Urinary bladder (tissue), 4 donors: ENCODE measurements around the gene CPA5. TPM values are rescaled to one million over a fixed set of nuclear protein-coding genes. Genes with fewer than 3 reads are reported as not detected.
"Not testable (repeated sequence)": the region's sequence is repeated elsewhere in the genome, so short reads cannot be mapped to it uniquely, and the experiment has no call there.

Source experiments
- DNase-seq: peaks from one replicate; pipeline ENCODE4 v3.0.0-alpha.2; 2015; ENCODE audit errors: extremely low spot score
- H3K27ac ChIP-seq: one replicate; pipeline ENCODE4 v1.5.1; 2013; ENCODE audit warnings: low read depth, mild to moderate bottlenecking, moderate library complexity
- H3K36me3 ChIP-seq: one replicate; pipeline ENCODE4 v1.6.1; 2013; ENCODE audit warnings: mild to moderate bottlenecking, moderate library complexity; ENCODE audit not compliant: insufficient read depth
- H3K4me1 ChIP-seq: one replicate; pipeline ENCODE4 v1.6.1; 2013; ENCODE audit warnings: mild to moderate bottlenecking, moderate library complexity; ENCODE audit not compliant: insufficient read depth
- H3K4me3 ChIP-seq: one replicate; pipeline ENCODE4 v1.5.1; 2013; ENCODE audit warnings: low read depth, low read length
- WGBS: extraction: QIAGEN DNeasy Blood & Tissue Kit; methylation state at CpG from one replicate; pipeline ENCODE4 v1.1.7; 2013; 5-methylcytosine and 5-hydroxymethylcytosine counted together
- polyA plus RNA-seq: library from polyadenylated mRNA; stranded (reverse); fragments of 200-250 nt; gene quantifications from one replicate; pipeline ENCODE4 v1.2.3, GENCODE V29; 2013
- total RNA-seq: library from RNA; depleted of rRNA; stranded (reverse); fragments of >200 nt; gene quantifications from one replicate; pipeline ENCODE4 v1.2.3, GENCODE V29; 2014
- donor health status: healthy with polysubstance abuse.
- donor health status: healthy.

Gene CPA5
- total and polyA plus RNA-seq, 2 donors: 0.16 TPM; not detected in 1

DNA sequence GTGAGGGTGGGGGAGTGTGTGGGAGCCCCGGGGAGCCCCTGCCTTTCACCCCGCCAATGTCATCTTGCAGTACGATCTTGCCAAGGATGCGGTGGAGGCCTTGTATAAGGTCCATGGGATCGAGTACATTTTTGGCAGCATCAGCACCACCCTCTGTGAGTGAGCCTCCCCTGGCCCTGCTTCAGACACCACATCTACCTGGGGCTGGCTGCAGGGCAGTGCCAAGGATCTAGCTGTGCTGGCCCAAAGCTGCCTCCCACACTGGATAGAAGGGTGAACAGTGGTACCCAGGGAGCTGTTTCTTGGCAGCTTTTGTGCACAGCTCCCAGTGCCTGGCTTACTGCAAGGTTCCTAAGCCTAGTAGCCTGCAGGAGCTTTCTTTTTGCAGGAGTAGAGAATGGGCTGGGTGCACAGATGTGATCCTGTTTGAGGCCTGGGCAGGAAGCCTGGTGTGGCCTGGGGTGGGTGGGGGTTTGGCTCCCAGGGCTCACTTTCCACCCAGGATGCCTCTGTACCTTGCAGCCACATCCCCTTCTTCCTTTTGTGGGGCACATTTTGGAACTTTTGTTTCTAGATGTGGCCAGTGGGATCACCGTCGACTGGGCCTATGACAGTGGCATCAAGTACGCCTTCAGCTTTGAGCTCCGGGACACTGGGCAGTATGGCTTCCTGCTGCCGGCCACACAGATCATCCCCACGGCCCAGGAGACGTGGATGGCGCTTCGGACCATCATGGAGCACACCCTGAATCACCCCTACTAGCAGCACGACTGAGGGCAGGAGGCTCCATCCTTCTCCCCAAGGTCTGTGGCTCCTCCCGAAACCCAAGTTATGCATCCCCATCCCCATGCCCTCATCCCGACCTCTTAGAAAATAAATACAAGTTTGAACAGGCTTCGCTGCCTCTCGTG lies 23.5 kb downstream of the CPA5 start:
- Histone ChIP-seq H3K4me1 (peaks cover 4% of the 10 kb centered on the region), H3K4me3 (no peak overlapping the region), H3K27ac (no peak overlapping the region), H3K36me3 (no peaks in the 10 kb centered on the region)
- DNase-seq: no peak
- whole genome bisulfite sequencing: 88% methylated on average over 19 of the region's 19 CpGs

DNA sequence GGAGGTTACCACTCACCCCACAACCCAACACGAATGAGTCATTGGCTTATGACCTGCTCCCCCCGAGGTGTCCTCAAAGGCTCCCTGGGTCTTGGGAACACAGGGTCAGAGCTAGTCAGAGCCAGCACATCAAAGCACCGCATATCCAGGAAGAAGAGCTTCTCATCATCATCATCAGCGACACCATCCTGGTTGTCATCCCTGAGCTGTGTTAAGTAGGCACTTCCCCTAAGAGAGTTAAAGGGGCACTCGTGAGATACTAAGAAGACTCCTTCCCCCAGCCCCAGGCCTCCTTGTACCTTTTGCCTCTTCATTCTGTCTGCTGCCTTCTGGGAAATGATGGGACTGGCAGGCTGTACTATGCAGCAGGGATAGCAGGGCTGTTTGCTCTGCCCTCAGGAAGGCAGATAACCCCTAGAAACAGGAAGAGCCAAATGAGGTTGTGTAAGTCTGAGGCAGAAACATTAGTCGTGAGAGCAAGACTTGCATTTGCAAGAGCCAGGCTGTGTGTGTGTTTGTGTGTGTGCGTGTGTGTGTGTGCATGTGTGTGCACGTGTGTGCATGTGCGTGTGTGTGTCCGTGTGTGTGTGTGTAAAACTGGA lies 24.6 kb downstream of the CPA5 start:
- H3K4me1 ChIP-seq: peaks cover 4% of the 10 kb centered on the region
- H3K4me3 ChIP-seq: no peak overlapping the region
- H3K36me3 ChIP-seq: no peaks in the 10 kb centered on the region
- H3K27ac ChIP-seq: peak overlapping the region; percentile 19
- DNase-seq: no peak
- 29% methylated on average over 10 of the region's 10 CpGs for WGBS

DNA sequence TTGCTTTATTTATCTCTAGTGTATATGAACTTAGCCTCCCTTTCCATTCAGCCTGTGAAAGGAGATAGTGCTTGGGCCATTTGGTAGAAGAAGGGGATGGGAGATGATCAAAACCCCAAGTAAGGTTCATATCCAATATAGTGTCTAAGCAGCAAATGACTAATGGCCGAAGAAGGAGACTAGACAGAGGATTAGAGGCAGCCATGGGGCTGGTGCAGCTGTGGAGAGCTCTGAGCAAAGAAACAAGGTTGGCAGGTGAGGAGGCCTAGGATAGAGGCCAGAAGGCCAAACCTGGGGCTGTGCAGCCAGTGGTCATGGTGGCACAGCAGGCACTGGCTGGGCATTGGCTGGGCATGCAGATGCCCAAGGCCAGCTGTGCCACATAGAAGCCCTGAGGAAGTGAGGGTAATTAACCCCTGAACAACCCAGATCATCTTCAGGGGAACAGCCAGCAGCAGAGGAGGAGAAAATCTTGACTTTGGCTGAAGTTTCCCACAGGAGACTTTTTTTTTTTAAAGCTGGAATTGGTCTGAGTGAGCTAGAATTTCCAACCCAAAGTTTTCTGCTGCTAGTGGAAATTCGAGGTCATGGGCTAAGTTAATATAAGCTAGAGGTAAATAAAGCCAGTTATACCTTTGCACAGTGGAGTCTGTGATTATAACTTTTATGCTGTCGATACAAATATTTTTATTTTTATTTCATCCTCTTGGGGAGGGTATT lies 25.4 kb downstream of the CPA5 start:
- no peak for DNase-seq
- no peak overlapping the region for H3K4me3 ChIP-seq
- WGBS: 59% methylated on average over 3 of the region's 3 CpGs
- no peak overlapping the region for H3K27ac ChIP-seq
- H3K4me1 ChIP-seq: peaks cover 4% of the 10 kb centered on the region
- no peaks in the 10 kb centered on the region for H3K36me3 ChIP-seq

DNA sequence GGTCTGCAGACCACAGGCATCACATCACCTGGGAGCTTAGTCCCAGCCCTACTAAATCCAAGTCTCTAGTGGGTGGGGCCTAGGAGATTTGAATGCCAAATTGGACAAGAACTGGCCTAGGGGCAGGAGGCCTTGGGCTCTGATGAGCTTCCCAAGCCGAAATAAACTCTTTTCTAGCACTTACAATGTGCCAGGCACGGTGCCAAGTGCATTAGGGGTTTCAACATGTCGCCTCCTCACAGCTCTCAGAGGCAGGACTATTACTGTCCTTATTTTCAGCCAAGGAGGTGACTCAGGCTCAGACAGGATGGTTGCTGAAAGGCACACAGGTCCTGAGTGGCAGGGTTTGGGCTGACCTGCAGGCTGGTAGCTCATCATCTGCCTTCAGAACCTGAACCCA lies 26.4 kb downstream of the CPA5 start:
- H3K4me1 ChIP-seq: peaks cover 4% of the 10 kb centered on the region

DNA sequence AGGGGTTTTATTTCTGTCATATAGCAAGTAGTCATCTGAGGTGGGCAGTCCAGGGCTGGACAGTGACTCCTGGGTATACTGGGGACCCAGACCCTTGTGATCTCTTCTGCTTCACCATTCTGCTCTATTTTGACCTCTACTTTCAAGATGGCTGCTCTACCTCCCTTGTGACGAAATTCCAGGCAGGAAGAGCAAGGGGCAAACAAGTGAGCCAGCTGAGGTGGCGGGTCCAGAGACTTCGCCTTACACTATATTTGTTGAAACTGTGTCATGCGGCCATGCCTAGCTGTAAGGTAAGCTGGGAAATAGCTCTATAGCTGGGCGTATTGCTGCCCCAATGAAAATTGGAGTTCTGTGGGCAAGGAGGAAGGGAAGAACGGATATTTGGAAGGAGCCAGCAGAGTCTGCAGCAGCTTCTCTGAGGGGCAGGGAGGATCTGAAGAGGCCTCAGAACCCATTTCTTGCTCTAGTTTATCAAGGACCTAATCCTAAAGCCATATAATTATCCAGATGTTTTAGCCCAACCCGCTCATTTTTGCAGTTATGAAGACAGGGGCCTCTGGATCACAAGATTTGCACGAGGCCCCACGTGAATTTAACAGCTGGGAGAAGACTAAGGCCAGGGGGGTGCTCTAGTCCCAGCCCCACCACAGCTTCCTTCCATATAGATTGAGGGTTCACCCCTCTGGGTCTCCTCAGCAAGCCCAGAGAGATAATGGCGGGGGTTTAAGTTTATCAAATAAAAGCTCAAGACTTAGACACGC lies 28.0 kb downstream of the CPA5 start:
- 70% methylated on average over 11 of the region's 11 CpGs for WGBS
- no peaks in the 10 kb centered on the region for H3K36me3 ChIP-seq

More for the DNA sequence above, 26.4 kb downstream of the CPA5 start:
- no peak overlapping the region for H3K27ac ChIP-seq
- H3K36me3 ChIP-seq: no peaks in the 10 kb centered on the region
- DNase-seq: no peak
- 51% methylated on average over 3 of the region's 3 CpGs for WGBS
- H3K4me3 ChIP-seq: no peak overlapping the region

DNA sequence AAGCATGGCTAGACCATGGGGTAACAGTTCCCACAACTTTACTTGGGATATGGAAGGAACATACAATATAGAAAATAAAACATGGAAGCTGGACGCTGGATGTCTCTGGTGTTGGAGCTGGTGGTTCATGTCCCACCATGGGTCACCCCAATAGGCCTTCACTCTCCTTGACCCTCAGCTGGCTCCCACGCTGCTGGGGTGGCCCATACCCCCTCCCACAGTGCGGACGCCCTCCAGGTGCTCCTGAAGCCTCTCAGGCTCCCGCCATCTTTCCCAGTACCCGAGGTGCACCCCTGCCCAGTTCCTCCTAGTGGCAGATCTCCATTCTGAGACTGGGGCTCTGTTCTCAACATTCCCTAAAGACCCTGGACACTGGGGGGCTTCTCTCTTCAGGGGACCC lies 29.9 kb downstream of the CPA5 start:
- 99% methylated on average over 6 of the region's 6 CpGs for WGBS
- no peak for DNase-seq
- peak overlapping the region; percentile 91 for H3K27ac ChIP-seq
- H3K36me3 ChIP-seq: no peaks in the 10 kb centered on the region
- no peak overlapping the region for H3K4me3 ChIP-seq
- peaks cover 2% of the 10 kb centered on the region for H3K4me1 ChIP-seq

More for the DNA sequence above, 28.0 kb downstream of the CPA5 start:
- H3K4me1 ChIP-seq: peaks cover 4% of the 10 kb centered on the region
- peak overlapping the region; percentile 91 for H3K27ac ChIP-seq
- H3K4me3 ChIP-seq: no peak overlapping the region
- DNase-seq: no peak

DNA sequence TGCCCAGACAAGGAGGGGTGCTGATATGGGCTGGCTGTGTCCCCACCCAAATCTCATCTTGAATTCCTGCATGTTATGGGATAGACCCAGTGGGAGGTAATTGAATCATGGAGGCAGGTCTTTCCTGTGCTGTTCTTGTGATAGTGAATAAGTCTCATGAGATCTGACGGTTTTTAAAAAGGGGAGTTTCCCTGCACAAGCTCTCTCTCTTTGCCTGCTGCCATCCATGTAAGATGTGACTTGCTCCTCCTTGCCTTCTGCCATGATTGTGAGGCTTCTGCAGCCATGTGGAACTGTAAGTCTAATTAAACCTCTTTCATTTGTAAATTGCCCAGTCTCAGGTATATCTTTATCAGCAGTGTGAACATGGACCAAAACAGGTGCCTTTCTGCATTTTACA lies 31.8 kb downstream of the CPA5 start:
- H3K27ac ChIP-seq, H3K4me3 ChIP-seq, H3K4me1 ChIP-seq, H3K36me3 ChIP-seq, DNase-seq: not testable (repeated sequence)
- WGBS: 98% methylated on average over 1 of the region's 1 CpG

DNA sequence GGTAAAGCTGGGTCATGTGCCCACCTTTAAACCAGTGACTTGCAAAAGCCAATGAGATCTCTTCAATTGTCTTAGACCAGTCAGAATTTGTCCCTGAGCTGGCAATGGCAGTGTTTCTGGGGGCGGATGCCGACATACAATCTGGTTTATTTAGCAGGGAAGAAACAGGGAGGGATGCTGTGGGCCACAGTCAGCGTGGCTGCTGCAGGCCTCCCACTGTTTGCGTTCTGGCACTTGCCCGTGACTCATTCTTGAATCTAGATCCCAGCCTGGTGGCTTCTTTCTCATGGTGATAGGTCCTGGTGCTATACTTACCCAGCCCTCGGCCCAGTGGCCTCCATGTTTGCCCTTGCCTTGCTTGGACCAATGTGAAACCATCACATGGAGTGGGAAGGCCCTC lies 32.6 kb downstream of the CPA5 start:
- H3K4me1 ChIP-seq: no peaks in the 10 kb centered on the region
- 85% methylated on average over 6 of the region's 6 CpGs for WGBS
- no peaks in the 10 kb centered on the region for H3K36me3 ChIP-seq

DNA sequence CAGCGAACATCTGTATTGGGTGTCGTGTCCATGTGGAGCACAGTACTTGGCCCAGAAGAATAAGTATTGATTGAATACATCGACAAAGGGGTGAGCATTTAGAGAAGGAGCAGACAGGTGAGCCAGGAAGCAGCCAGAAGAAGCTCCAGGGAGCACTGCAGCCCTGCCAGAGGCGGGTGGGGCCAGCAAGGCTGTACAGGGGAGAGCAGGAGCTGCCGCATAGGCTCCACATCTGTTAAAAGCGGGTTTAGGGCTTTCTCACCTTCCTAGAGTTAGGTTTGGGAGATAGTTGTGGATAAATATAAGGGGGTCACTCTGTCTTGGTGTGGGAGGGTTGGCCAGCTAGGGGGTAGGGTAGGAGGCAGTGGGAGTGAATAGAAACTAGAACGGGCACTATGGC lies 34.4 kb downstream of the CPA5 start:
- H3K27ac ChIP-seq: no peak overlapping the region
- WGBS: 91% methylated on average over 7 of the region's 7 CpGs
- no peak for DNase-seq

More for the DNA sequence above, 32.6 kb downstream of the CPA5 start:
- no peak overlapping the region for H3K27ac ChIP-seq
- H3K4me3 ChIP-seq: no peak overlapping the region
- no peak for DNase-seq

DNA sequence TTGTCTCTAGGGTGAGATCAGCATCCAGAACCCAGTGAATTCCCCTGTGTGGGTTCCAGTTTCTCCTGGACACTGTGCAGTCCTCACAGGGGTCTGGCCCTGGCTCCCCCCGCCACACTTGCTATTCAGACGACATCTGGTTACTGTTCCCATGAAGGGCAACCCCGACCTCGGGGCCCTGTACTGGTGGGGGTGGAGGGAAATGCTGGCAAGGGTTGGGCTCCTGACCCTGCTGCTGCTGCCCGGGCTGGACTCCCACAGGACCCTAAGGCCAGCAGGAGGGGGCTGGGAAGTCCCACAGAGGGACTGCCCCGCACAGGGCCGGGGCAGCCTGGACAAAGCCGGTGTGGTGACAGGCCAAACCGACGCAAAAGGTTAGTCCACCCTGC lies 34.9 kb downstream of the CPA5 start:
- no peak for DNase-seq
- no peak overlapping the region for H3K4me3 ChIP-seq
- WGBS: 73% methylated on average over 10 of the region's 10 CpGs
- no peak overlapping the region for H3K27ac ChIP-seq
- H3K4me1 ChIP-seq: no peaks in the 10 kb centered on the region
- no peaks in the 10 kb centered on the region for H3K36me3 ChIP-seq

More for the DNA sequence above, 34.4 kb downstream of the CPA5 start:
- Histone ChIP-seq H3K4me3 (no peak overlapping the region), H3K36me3 (no peaks in the 10 kb centered on the region), H3K4me1 (no peaks in the 10 kb centered on the region)

DNA sequence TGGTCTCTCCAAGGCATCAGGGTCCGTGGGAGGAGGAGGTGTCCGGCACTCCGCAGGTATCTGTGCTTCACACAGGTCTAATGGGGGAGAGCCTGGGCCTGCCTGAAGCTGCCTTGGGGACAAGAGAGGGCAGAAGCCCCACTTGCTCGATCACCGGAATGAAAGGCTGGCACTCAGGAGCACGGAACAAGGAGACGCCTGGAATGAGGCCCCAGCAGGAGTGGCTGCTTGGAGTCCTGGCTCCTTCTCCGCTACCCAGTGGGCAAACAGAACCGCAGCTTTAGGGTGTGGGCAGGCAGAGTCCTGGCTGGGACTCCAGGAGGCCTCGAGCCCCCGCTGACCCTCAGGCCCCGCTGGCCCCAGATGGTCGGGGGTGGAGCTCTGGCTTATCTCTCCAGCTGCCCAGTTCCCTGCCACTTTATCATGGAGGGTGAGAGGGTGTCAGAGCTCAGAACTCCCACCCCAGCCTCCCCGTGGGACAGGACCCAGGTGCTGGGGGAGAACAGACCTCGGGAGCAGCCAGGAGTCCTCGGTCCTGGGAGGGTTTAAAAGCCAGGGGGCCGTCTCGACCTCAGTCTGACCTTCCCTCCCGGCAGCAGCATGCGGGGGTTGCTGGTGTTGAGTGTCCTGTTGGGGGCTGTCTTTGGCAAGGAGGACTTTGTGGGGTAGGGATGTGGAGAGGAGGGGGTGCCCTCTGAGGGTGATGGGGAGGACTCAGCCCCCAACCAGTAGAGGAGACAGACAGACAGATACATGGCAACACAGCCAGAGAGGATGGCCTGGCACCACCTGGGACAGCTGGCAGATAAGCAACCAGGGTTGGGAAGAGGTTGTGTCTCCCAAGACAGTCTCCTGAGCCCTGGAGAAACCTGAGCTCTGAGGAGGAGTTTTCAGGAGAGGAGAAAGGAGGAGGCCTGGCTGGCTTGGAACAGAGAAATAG lies 35.6 kb downstream of the CPA5 start, which contains the start of gene CPA1:
Gene CPA1, plus strand, starts transcription at position 574 of the 940 bp plus-strand sequence. Its CDS starts 27 bp downstream, at position 601.
- no peak within 1 kb of the TSS for H3K27ac ChIP-seq
- WGBS: 34% methylated on average over 20 of the region's 20 CpGs

DNA sequence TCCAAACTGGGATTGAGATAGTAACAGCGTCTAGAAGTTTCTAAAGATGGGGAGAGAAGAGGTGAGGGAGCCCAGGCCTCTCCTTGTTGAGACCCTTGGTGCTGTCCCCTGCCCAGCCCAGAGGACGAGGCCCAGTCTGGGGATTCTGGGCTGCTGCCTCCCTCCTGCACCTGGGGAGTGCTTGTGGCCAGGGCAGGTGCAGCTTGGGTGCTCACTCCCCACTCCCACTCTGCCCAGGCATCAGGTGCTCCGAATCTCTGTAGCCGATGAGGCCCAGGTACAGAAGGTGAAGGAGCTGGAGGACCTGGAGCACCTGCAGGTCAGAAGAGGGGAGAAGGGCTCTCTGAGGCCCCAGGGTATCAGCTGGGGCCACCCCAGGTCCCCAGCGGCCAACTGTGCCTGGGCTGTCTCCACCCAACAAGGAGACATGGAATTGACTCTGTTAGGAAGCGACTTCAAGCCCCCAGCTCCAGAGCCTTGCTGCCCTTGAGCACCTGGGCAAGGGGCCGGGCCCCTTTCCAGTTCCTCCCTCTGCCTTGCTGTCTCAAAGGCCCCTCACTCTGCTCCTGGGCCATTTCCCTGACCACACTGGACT lies 36.3 kb downstream of the CPA5 start:
- 94% methylated on average over 7 of the region's 7 CpGs for WGBS
- no peak for DNase-seq
- Histone ChIP-seq H3K27ac (no peak overlapping the region), H3K4me1 (no peaks in the 10 kb centered on the region), H3K36me3 (no peaks in the 10 kb centered on the region), H3K4me3 (no peak overlapping the region)

More for the DNA sequence above, 35.6 kb downstream of the CPA5 start, which contains the start of gene CPA1:
- no peak for DNase-seq
- H3K4me1 ChIP-seq: no peaks in the 10 kb centered on the region
- no peaks in the 10 kb centered on the region for H3K36me3 ChIP-seq
- H3K4me3 ChIP-seq: no peak within 1 kb of the TSS
